ENCODE measurements around the gene PLP1. TPM values are rescaled to one million over a fixed set of nuclear protein-coding genes. Genes with fewer than 3 reads are reported as not detected.
"Not testable (repeated sequence)": the region's sequence is repeated elsewhere in the genome, so short reads cannot be mapped to it uniquely, and the experiment has no call there.

Gene PLP1, protein sequence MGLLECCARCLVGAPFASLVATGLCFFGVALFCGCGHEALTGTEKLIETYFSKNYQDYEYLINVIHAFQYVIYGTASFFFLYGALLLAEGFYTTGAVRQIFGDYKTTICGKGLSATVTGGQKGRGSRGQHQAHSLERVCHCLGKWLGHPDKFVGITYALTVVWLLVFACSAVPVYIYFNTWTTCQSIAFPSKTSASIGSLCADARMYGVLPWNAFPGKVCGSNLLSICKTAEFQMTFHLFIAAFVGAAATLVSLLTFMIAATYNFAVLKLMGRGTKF
- 0.65 TPM in 1 of 2 replicates, not detected in the other for total RNA-seq

- DNase-seq (ENCODE audit: low read depth in 2 of 2): no peak
These were observed at the start of gene PLP1 for GRCh38 chrX:103776546-103776945. PLP1 (plus strand) TSS chrX:103776840; CDS start chrX:103776996, 156 bp downstream.

- no peak for DNase-seq (ENCODE audit: low read depth in 2 of 2)
These were observed 49.5 kb upstream of the PLP1 start for GRCh38 chrX:103727115-103727514.

GRCh38 chrX:103729015-103729414, 47.6 kb upstream of the PLP1 start:
- no peak for DNase-seq (ENCODE audit: low read depth in 2 of 2)

- peak; percentile 21 to 47 for DNase-seq (ENCODE audit: low read depth in 2 of 2)
These were observed 46.4 kb upstream of the PLP1 start for GRCh38 chrX:103730147-103730795.

DNA sequence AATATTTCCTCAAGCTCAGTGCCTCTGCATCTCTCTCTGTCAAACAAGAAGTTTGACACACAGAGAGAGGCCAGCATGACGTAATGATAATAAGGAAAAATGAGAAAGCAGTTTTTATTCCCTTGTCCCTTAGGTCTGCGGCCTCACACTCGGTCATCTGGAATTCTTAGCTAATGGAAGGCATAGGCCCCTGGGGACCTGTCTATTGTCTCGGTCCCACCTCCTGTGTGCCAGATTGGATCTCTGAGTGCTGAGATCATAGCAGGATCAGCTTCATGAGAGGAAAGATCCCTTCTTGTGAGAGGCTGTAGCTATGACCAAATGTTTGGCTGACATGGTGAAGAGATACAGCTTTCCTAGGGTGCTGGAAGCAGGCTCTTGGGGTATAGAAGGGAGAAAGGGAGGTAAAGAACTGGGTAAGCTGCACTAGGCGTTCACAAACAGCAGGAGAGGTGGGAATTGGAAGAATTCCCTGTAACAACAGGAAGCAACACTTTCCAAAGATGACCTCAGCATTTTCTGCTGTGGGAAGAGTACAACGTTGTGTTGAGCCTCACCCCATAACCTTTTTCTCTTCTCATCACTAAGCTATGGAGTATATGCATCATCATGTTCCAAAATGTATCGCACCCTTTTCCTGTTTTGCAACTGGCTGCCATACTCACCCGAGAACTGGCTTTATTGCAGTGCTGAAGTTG, 45.7 kb upstream of the PLP1 start:
- peak; percentile 81 to 95 for DNase-seq (ENCODE audit: low read depth in 2 of 2)

- DNase-seq (ENCODE audit: low read depth in 2 of 2): no peak
These were observed 43.6 kb upstream of the PLP1 start for GRCh38 chrX:103733017-103733416.

DNA sequence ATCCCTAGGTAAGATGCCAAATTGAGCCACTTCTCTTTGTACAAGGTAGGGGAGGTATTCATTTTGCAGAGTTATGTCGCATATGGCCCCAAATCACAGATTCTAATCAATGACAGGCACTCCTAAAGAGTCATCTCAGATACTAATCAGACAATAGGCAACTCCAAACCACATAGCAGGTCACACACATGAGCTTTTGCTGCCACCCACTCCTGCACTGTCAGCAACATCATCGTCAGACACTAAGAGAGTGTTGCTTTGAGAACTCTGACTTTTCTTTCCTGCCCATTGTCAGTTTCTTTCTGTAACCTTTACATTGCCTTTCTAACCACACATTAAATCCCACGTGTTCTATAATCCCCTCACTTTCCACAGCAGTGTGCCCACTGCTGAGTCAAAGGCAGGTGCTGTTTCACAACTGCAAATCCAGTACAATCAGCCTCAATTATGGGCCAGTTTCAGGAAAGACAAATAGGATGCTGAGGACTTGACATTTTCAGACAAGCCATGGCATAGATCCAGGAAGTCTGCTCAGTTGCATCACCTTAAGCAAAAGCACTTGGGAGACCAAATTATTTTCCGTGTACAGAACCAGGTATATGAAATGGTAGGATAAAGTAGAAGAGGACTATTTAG, 42.4 kb upstream of the PLP1 start:
- DNase-seq (ENCODE audit: low read depth in 2 of 2): peak; percentile 24 to 35

- no peak for DNase-seq (ENCODE audit: low read depth in 2 of 2)
These were observed 38.9 kb upstream of the PLP1 start for GRCh38 chrX:103737696-103738095.

- no peak for DNase-seq (ENCODE audit: low read depth in 2 of 2)
These were observed 37.2 kb upstream of the PLP1 start for GRCh38 chrX:103739421-103739820.

- no peak for DNase-seq (ENCODE audit: low read depth in 2 of 2)
These were observed 34.8 kb upstream of the PLP1 start for GRCh38 chrX:103741879-103742278.

DNA sequence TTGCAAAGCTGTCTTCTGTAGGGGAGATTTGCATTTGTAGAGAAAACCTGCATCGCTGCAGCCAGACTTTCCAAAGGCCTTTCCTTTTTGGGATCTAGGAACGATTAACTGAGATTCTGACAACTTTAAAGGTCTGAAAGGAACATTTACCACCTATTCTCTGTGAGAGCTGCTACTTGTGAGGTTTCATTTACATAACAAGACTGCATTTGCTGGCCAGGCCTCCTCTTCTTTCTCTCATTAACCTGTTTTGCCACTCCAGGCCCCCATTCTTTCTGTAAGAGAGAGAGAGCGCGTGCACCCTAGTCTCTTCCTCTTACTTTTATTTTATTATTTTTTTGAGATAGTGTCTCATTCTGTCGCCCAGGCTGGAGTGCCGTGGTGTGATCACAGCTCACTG, 34.3 kb upstream of the PLP1 start:
- no peak for DNase-seq (ENCODE audit: low read depth in 2 of 2)

DNA sequence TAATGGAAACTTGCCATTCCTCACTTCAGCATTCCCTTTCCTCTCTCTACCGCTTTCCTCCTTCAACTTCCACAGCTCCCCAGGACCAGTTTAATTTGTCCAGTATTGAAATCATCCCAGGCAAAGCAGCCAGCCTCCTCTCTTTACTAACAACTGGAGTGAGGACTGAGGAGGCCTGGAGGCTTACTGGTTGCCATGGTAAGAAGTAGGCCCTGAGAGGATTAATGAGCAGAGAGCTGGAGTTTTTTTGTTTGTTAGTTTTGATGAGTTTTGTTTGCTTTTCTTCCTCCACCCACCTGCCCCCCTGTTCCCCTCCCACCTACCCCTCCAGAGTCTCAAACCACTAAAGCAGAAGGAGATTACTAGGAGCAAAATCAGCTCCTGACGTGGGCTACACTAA, 29.5 kb upstream of the PLP1 start:
- no peak for DNase-seq (ENCODE audit: low read depth in 2 of 2)

DNA sequence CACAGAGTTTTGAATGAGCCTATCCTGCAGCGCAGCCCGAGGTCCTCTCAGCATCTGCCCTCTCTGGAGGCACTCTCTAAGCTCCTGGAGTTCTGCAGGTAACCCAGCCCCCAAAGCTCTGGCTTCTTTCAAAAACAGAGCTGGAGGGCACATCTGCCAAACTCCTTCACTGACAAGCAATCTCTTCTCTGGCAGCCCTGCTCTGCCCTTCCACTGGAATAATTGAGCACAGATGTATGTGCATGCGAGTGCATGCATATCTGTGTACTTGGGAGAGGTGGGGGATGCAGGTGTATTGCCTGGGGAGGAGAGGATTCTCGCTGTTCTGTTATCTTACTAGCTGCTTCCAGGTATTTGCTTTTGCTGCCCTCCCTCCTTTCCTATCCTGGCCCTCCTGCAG, 22.2 kb upstream of the PLP1 start:
- no peak for DNase-seq (ENCODE audit: low read depth in 2 of 2)

DNA sequence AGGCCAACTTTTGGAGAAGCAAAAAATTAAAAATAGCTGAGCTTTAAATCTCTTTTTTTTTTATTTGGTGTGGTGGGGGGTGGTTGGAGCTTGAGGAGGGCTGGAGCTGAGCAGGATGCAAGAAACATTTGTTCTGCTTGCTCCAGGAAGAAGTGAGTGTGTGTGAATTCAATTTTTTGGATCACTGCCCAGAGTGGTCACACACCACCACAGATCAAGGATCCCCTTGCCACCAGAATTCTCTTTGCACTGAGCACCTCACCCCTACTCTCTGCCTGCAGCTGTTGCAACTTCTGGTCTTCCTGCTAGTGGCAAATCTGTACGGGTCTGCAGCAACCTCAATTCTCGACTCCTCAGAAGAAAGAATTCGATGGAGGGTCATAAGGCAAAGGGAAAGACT, 19.9 kb upstream of the PLP1 start:
- DNase-seq (ENCODE audit: low read depth in 2 of 2): peak in 1 of 2 donors; percentile 9

- DNase-seq (ENCODE audit: low read depth in 2 of 2): no peak
These were observed 18.1 kb upstream of the PLP1 start for GRCh38 chrX:103758555-103758954.

DNA sequence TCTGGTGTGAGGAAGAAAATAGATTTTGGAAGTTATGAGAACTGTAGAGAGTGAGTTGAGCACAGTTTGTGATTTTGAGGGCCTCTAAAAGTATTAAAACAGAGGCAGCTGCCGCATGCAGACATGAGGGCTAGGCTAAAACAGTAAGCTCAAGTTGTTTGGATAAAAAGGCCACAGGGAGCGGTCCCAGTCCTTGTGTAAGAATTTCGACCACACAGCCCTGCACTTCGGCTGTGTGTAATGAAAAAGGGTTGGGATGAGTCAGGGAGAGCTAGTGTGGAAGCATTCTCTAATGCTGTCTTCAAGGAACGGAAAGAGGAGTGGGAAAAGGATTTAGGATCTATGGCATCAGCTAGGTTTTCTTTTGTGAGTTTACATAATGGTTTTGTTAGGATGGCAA, 13.1 kb upstream of the PLP1 start:
- DNase-seq (ENCODE audit: low read depth in 2 of 2): not testable (repeated sequence)

- DNase-seq (ENCODE audit: low read depth in 2 of 2): not testable (repeated sequence)
These were observed 9.7 kb upstream of the PLP1 start for GRCh38 chrX:103766813-103767555.

DNA sequence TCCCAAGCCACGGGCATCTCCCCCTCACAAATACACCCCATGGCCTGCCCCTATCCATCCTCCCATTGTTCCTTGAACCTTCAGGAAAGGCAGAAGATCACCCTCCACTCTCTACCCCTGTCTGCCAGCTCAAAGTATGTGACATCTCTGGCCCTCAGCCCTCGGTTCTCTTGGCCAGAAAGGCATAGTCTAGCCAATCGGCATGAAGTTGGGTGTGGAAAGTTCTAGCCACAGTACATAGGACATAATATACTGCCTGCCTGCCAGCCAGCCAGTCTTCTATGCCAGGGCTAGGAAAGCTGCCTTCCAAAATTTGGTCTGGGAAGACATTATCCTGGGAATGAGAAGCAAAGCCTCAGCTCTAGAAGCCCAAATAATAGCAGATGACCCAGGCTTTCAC, 3.2 kb upstream of the PLP1 start:
- no peak for DNase-seq (ENCODE audit: low read depth in 2 of 2)

GRCh38 chrX:103774070-103774642, 2.5 kb upstream of the PLP1 start:
- peak; percentile 57 to 77 for DNase-seq (ENCODE audit: low read depth in 2 of 2)

- peak in 1 of 2 donors; percentile 86 for DNase-seq (ENCODE audit: low read depth in 2 of 2)
These were observed 2.6 kb downstream of the PLP1 start for GRCh38 chrX:103779141-103779789.
